HG03108 (cell line): ENCODE results near the gene GALNT12.

Experiments
- ATAC-seq: cut with Tn5 transposase; IDR thresholded peaks from one replicate; pipeline ENCODE4 v1.9.1; 2021; ENCODE audit warnings: moderate library complexity; ENCODE audit not compliant: unreplicated experiment

The GALNT12 gene

DNA sequence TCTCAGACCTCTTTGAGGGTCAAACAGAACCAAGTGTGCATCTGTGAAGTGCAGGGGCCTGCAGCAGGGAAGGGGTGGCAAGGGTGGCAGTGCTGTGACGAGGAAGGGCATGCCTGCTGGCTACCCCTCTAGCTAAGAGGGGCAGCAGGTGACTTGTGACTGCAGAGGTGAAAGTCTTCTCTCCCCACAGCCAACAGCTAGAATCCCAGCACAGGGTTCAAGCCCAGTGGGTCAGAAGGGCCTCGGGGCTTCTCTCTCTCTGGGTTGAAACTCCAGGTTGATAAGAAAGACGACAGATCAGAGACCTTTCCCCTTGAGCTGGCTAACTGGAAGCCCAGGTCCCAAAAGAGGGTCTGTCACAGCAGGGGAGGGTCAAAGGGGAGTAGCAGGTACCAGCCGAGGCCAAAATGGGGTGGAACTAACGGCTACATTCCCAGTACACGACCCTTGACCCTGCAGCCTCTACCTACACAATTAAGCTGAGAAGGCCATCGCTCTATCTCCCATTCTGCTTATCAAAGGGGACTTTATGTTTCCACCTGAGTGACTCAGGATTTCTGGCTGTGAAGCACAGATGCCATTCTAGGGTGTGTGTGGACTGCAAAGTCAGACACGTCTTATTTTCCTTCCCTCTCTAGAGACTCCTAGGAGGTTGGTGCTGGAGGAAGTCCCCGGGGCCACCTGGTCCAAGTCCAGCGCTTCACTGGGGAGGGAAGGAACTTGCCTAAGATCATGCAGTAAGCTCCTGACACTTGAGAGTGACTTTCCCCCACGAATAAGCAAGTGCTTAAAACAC lies 25.7 kb upstream of the GALNT12 start:
- no peak for ATAC-seq

DNA sequence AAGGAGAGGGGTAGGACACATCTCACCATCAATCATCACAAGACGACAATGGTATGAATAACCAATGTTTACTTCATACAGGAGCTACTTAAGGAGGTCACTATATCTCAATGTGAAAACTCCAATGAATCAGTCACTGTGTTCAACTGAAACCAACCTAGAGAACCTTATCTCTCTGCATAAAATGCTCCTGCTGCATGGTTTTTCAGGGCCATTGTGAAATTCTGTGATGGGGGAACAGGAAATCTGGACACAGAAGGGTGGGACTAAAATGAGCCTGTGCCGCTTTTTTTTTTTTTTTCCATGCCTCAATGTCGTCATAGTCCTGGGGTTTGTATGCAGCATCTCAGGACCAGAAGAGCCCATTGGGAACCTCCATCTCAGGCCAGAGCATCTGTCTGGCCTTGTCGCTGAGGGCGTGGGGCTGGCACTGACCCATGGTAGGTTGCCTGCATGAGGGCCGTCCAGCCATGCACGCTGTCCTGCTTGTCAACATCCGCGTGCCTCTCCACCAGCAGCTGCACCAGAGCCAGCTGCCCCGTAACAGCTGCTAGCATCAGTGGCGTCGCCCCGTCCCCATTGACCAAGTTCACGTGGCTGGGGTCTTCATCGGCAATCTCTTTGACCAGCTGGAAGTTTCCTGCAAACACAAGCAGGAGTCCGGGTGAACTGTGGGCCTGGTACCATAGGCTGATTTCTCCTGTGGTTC lies 23.8 kb upstream of the GALNT12 start:
- no peak for ATAC-seq

DNA sequence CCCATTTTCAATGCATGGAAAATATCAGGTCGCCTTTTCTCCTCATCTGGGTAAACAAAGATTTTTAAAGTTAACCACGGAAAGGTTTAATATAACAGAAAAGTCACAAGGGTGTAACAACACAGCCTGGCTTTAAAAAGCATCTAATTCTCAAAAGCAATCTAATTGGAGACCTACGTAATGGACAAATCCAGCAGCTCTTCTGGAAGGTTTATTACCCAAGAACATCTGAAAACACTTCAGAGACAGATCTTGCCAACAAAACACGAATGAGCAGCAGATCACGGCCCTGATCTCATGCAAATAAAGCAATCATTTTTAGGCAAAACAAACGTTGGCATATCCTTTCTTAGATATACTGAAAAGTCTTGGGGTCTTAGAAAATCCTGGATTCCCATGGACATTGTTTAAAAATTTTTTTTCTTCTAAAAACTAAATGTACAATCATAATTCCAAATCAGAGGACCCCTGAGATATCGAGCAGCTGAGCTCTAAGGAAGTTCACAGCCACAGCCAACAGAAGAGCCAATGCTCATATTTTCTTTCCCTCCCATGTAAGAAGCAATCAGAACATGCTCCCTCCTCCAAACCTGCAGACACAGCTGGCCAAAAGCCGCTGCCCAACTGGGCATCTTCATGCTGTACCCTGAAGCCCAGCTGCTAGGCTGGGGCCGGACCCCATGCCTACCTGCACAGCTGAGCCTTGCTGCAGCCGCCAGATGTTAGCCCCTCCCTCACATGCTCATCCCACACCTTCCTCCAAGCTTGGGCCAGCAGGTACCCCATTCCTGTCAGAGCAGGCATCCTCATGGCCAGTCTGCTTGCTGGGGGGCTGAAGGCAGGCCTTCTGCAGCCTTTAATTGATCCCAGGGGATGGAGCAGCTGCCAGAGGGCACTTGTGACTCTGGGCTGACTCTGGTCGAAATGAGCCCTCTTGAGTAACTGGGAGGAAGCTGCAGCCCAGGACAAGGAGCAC lies 22.4 kb upstream of the GALNT12 start:
- ATAC-seq = no peak

DNA sequence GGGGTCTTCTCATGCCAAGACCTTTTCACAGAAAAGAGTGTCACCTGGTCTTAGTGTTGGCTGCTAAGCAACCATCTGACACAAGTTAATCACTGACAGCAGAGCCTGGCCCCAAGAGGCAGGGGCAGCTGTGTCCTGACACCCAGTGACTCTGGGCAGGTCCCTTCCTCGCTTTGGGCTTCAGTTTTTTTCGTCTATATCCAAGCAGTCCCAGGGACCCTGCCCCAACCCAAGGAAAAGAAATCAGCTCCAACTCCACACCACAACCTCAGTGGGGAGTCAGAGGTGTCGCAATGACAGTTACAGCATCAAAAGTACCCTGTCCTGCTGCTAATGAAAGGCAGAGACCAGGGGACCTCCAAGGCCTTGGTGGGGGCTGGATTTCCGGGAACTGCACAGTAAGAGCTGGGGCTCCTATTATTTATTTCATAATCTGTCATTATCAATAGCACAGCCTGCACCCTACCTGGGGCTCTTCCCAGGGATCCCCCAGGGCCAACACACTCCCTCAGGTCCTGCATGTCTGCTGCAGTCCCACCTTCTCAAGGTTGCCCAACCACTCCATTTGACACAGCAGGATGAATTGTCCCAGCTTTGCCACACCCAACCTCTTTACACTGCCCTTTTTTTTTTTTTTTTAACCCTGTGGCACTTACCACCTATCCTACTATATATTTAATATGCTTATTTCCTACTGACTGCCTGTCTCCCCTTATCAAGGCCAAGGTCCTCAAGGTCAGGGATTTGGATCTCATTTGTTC lies 20.5 kb upstream of the GALNT12 start:
- no peak for ATAC-seq

DNA sequence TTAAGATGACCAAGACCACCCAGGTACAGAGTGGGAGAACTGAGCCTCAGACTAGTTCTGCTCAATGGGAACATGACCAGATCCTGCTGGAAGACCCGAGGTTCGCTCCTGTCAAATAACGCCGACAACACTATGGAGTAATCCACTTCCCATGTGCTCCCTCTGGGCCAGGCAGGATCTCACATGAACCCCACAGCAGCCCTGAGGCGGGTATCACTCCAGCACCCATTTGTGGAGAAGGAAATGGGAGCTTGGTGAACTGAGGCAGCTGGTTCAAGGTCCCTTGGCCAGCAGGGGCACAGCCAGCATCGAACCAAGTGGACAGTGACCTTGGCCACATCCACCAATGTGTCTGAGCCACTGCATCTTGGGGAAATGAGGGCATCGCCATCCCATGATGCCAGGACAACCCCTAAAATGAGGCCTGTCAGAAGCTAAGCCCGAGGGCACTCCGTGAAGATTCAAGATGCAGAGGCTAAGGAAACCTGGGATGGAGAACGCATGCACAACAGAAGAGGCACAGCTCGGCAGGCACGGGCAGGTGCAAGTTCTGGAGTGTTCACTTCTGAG lies 19.6 kb upstream of the GALNT12 start:
- ATAC-seq = no peak

DNA sequence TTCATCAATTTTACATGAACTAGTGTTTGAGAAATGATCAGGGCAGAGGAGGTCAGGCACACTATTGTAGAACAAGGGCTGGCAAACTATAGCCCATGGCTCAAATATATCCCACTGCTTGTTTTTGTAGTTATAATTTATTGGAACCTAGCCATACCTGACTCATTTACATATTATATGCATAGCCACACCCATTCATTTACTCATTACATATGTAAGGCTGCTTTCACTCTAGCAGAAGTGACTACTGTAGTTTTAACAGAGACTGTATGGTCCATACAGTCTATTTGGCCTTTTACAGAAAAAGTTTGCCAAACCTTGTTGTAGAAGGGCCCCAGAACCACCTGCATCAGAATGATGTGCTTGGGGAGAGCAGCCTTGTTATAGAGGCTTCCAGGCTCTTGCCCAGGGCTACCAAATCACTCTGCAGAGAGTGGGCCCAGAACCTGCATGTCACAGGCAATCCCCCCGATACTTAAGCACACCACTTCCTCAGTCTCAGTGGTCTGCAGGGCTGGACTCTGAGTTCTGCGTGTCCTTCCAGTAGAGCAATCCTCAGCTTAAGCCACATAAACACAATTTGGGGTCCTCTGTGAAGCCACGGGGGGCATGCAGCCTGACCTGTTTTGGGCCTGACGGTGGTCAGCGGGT lies 17.9 kb upstream of the GALNT12 start:
- no peak for ATAC-seq

DNA sequence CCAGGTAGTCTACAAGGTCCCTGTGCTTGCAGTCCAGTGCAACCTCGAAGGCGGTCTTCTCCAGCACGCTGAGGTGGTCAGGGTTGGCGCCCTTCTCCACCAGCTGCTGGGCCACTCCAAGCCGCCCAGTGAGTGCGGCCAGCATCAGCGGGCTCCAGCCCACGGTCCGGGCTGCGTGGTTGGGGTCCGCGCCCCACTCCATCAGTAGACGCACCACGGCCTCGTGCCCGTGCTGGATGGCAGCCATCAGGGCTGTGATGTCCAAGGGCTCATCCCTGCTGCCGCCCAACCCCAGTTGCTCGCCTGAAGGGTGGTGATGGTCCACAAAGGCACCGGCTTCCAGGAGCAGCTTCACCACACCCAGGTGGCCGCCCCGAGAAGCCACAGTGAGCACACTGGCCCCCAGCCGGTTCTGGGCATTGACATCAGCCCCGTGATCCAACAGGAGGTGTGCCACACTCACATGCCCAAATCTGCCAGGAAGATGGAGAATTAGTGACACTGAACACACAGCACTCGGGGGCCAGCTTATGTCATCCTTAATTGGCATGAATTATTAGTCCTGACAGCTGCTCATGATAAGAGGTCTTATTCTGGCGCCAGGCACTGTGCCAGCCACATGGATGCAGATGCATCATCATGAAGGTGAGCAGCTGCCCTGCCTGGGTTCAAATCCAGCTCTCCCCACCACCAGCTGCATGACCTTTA lies 17.2 kb upstream of the GALNT12 start:
- no peak for ATAC-seq

DNA sequence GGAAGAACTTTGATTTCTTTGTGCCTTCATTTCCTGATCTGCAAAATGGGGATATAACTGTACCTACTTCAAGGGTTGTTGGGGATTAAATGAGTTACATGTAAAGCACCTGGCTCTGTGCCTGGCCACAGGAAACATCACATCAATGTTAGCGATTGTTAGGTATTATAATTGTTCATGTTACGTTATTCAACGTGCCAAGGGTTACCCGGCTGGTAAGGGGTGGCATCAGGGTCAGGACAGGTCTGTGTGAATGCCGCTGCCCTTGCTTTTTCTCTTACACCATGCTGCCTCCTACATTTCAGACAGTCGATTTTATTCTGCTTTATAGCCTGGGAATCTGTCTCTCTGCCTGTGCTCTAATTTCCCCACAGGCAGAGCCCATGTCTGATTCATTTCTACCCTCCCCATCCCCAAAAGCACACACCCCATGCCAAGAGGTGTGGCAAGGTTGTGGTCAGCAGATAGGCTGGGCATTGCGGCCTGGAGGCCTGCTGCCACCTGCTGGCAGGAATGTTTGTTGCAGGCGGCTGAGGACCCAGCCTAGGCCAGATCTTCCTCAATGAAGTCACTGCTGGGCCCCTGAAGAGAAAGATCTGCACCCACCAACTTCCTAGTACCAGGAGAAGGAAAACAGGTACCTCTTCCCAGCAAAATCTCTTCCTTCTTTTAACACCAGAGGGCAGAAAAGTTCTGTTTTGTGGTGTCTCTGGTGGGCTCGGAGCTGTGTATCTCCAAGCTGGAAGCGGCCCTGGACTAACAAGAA lies 16.4 kb upstream of the GALNT12 start:
- ATAC-seq = no peak

DNA sequence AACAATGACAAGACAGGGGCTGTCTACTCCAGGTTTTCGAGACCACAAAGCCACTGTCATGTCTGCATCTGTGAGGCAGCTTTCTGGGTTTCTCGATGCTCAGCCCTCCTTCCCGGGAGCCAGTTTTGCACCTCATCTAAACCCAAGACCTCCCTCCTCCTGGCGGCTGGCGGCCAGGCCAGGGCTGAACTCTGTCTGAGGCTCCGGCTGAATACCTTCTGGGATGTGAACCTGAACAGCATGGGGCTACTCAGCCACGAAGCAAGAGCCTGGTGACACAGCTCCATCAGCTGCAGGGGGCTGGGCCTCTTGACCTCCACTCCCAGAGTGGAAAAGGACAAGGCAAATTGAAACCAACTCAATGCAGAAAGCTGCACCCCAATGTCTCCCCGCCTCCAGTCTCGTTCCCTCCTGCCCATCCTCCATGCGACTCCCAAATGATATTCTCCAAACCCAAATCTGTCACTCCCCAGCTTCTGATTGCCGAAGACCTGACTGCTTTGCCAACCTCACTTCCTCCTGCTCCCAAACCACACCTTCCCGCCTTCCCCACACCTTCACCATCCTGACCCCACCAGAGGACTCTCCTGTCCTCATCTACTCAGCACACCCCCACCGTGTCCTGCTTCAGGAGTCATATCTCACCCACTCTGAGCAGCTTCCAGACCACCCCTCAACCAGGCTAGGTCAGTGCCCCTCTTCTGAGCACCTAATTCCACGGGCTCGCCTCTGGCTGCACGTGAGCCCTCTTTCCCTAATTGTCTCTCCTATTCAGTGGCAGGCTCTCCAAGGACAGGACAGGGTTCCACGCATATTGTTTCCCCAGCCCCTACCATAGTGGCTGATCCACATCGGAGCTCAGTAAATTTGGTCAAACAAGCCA lies 15.6 kb upstream of the GALNT12 start:
- no peak for ATAC-seq

DNA sequence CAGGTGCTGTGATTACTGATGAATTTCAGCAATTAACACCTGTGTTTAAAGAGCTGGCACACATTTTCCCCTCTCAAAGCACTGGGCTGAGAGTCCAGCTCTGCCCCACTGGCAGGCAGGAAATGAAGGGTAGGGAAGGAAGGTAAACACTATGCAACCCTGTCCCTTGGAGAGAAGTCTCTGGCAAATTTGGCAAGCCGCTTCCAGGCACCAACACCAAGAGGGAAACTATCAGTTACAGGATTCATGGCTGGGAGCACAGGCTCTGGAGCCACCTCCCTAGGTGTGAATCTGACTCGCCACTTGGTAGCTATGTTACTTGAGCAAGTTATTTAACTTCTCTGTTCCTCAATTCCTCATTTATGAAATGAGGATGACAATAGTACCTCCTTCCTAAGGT lies 14.4 kb upstream of the GALNT12 start:
- no peak for ATAC-seq

DNA sequence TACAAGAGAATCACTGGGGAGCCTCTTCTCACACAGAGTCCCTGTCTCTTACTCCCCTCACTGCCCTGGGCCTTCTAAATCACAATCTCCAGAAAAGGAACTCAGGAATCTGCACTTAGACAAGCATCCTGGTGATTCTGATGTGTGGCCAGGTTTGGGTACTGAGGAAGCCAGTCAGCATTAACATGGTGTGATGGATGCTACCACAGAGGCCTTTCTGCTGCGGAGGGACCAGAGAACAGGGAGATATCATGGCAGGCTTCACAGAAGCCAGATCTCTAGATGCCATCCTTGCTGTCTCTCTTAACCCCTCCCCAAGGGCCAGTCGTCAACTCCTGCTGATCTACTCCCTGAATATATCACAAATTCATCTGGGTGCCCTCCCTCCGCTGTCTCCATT lies 12.7 kb upstream of the GALNT12 start:
- no peak for ATAC-seq

DNA sequence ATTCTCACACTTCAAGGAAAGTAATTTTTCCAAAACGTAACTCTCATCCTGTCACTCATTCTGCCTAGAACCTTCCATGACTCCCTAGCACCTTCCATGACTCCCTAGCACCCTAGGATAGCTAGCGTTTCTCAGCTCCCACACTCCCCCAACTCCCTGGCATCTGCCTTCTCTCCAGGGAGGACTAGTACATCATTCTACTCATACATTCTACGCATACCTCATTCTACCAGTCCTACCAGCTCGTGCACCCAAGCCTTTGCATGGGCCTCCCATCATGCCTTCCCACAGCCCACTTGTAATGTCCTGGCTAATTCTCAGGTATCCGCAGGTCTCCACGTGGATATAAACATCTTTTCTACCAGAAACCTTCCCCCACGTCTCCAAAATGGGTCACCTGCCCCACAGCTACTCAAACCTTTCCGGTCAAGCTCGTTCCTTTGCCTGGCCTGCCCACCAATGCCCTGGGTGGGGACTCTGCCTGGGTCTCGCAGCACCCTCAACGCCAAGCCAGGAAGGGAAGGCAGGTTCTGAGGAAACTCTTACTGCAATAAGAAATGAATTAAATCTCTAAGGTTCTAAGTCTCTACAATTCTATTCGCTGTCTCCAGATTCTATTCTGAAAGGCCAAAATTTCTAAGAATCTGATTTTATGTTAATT lies 12.0 kb upstream of the GALNT12 start:
- no peak for ATAC-seq

DNA sequence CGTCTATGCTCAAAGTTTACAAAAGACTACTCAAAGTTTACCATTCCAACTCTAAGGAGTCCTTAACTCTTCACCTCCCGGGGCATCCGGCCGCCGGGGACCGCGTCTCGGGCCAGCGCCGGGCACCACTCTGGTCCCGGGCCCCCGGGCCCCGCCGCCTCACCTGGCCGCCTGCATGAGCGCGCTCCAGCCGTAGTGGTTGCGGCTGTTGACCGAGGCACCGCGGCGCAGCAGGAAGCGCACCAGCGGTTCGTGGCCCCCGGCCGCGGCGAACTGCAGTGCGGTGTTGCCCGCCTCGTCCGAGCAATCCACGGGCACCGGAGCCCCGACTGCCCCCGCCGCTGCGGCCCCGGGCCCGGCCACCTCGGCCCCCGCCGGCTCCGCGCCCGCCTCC lies 11.5 kb upstream of the GALNT12 start:
- ATAC-seq = peak; percentile 31

DNA sequence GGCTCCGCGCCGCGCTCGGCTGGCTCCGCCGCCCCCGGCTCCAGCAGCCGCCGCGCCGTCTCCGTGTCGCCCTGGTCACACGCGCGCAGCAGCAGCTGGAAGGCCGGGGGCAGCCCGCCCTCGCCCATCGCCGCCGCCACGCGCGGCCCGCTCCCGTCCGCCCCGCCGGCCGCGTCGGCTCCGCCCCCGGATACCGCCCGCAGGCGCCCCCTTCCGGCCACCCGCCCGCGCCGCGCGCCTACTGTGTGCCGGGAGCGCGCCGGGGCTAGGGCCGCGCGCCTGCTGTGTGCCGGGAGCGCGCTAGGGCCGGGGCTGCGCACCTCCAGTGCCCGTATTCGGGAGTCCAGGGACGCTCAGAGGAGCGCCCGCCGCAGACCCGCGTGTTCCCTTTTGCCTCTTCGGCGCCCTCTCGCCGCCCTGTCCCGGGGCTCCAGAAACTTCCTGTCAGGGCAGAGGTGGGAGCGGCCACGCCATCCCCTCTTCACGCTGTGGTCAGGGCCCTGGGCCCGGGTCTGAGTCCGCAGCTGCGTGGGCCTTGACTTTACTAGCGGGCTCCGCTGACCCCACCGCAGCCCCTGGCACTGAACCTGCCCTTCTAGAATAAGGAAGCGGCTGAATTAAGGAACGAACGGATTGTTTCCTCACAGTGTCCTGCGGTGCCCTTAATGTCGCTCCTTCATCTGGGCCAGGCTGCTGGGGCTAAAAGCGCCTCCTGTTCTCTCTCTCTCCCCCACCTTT lies 10.9 kb upstream of the GALNT12 start, which contains the start of gene ANKS6:
Gene ANKS6, minus strand, starts transcription at position 192 of the 738 bp plus-strand sequence. Its CDS starts 64 bp downstream, at position 128.
- ATAC-seq = peak; percentile 82

DNA sequence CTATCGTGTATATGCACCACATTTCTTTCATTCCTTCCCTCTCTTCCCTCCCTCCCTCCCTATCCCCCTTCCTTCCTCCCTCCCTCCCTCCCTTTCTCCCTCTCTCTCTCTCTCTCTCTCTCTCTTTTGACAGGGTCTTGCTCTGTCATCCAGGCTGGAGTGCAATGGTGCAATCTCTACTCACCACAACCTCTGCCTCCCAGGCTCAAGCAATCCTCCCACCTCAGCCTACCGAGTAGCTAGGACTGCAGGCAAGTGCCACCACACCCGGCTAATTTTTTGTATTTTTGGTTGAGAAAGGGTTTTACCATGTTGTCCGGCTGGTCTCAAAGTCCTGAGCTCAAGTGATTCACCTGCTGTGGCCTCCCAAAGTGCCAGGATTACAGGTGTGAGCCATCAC lies 10.0 kb upstream of the GALNT12 start:
- ATAC-seq = no peak

DNA sequence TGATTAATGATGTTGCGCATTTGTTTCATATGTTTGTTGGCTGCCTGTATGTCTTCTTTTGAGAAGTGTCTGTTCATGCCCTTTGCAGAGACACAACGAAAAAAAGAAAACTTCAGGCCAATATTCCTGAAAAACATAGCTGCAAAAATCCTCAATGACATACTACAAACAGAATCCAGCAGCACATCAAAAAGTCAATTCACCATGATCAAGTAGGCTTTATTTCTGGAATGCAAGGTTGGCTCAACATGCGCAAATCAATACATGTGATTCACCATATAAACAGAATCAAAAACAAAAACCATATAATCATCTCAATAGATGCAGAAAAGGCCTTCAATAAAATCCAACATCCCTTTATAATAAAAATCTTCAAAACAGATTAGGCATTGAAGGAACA lies 9.2 kb upstream of the GALNT12 start:
- no peak for ATAC-seq
